ENCODE measurements around the gene RARB.
A peak's percentile ranks its signal among the peaks of the same experiment; 100 is the strongest.

RARB gene

DNA sequence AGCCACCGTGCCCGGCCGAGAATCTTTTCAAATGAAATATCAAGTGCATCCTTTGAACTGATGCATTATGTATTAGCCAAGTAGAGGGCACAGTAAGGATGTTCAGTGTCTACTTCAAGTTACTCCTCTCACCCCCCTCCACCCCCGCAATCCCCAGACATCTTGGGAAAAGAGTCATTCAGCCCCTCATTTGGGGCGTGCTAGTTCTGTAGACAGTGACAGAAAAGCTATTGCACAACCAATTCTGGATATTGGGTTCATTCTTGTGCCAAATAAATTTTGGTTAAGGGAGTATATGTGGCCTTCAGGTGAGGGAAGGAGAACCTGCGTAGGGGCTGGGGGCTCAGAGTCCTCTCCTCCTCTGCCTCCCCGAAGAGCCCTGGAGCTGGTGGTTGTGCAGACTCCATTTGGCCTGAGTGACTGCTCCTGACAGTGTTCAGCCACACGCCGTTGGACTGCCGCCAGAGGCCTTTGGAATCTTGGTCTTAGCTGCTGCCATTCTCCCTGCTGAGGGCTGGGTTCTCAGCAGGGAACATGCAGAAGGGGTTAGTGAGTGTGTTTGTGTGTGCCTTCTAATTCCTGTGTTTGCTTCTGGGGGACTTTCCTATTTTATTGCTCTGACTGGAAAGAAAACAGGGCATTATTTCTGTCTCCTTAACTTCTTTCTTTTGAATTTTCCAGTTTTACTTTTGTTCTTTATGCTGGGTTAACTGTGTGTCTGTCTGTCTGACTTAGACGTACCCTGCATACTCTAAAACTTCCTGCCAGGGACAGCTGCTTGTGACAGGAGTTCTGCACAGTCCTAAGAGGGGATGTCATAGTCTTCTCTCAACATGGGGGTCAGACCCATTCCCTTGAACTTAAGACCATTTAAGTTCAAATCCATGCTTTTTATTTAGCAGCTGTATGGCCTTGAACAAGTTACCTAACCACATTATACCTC is 21.0 kb downstream of the RARB start:
- peak; percentile 52 for DNase-seq (ENCODE audit: low spot score)

DNA sequence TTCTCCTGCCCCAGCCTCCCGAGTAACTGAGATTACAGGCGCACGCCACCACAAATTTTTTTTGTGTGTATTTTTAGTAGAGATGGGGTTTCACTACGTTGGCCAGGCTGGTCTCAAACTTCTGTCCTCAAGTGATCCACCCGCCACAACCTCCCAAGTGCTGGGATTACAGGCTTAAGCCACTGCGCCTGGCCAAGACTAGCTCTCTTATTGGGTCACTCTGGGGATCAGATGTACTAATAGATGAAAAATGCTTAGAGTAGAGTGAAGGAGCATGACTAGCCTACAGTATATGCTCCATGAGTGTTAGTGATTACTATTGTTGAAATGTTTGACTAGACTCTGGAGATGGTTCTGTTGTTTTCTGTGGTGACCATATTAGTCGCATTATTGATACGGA is 21.8 kb downstream of the RARB start:
- no peak for DNase-seq (ENCODE audit: low spot score)

DNA sequence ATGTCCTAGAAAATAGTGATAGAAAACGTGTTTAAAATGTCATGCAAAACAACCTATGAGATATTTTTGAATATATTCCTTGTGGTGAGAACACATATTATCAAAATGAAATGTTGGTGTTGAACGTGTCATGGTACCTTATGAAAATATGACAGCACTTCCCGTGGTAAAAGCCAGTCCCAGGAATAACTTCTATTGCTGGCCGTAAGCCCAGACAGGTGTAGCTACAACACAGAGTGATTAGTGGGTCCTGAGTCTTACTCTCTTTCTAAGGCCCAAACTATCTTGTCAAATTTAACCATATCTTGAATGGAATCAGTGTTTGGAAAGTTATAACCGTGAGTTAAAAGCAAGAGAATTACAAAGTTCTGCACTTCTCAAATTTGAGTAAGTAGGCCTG is 24.1 kb downstream of the RARB start:
- DNase-seq (ENCODE audit: low spot score): no peak

DNA sequence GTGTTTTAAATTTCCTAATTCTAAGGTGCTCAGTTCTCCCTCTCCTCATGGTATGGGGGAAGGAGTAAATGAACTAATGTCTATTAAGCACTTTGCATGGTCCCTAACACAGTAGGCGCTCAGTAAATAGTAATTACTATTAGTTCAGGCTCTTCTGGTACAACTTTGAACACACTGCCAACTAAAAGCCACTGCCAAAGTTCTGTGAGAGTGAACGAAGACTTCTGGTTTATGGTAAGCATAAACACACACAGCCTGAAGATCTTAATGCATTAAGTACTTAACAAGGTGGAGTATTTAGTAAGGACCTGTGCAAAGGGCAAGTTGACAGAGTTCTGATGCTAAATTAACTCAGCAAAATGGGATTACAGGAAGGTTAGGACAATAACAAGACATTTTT is 24.7 kb downstream of the RARB start:
- DNase-seq (ENCODE audit: low spot score): no peak

DNA sequence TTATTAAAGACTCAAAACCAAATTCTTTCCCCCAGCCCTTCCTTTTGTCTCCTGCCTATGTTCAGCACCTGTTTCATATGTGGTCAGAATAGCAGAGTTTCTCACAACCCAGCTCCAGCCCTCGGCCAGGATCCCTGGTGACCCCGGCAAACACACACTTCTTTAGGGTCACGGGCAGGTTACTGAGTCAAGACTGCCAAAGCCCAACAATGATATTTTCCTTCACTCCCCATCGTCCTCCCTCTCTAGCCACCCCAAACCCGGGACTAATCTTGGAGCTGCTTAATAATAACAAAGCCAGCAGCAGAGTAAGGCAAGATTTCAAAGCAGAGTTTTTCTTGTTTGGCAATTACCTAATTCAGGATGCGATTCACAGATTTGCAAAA is 25.5 kb downstream of the RARB start:
- DNase-seq (ENCODE audit: low spot score): no peak

DNA sequence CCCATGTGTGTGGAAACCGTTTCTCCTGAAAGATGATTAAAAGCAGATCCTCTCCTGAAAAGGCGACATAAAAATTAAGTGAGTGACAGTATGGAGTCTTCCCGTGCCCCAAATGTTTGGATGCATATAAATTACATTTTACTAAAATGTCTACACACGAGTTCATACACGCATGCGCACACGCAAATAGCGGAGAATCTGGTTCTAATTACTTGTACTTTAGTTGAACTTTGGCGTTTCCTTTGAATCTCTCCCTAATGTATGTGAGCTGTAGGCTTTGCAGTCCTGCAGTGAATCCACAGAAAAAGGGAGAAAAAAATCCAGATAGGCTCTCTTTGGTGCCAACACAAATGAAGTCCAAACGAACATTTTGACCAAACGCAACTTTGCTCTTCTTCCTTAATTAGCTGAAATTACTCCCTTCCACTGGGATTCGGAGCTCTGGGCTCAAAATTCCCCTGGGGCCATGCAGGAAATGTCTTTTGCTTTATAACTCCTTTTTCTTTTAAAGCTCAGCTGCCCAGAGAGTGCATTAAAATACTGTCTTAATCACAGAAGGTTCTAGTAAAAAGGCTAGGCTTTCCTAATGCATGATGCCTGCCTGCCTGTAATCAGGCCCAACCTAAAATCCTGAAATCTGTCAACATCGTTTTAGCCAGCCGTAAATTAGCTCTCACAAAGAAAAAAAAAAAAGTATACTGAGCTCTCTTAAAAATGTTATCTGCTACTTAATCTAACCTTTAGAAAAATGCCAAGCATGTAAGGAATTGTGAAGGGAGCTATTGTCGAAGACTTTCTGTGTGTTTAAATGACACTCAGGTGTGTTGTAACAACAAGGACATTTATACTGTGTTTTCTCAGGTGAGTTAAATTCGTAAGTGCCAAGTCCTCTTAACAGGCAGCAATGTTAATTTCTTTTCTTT is 26.2 kb downstream of the RARB start:
- peak; percentile 56 for DNase-seq (ENCODE audit: low spot score)

DNA sequence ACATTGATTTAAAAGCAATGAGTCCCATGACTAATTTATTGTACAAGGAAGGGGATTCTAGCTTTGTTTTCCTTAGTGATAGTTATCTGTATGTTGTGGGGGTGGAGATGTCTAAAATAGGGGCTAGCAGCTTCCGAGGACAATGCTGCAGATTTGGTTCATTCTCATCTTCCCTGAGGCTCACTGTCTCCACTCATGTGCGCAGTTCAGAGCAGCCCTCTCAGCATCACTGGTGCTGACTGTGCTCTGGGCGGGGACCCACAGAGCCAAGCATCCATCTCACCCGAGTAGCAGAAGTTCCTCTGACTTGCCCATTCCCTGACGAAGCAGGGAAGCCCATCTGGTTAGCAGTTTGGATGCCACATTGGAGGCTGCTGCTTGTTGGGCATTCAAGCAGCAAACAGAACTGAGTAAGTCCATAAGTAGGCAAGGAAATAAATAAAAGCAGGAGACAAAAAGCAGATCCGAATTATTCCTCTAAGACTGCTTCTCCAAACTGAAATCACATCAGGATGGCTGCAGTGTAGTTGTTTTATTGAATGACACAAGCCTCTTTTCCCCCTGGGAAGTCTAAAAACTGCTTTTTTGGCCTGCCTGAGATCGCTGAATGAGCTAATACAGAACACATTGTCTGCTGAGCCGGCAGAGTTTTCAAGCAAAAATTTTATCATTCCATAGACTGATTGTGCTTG is 27.5 kb downstream of the RARB start:
- peak; percentile 55 for DNase-seq (ENCODE audit: low spot score)

DNA sequence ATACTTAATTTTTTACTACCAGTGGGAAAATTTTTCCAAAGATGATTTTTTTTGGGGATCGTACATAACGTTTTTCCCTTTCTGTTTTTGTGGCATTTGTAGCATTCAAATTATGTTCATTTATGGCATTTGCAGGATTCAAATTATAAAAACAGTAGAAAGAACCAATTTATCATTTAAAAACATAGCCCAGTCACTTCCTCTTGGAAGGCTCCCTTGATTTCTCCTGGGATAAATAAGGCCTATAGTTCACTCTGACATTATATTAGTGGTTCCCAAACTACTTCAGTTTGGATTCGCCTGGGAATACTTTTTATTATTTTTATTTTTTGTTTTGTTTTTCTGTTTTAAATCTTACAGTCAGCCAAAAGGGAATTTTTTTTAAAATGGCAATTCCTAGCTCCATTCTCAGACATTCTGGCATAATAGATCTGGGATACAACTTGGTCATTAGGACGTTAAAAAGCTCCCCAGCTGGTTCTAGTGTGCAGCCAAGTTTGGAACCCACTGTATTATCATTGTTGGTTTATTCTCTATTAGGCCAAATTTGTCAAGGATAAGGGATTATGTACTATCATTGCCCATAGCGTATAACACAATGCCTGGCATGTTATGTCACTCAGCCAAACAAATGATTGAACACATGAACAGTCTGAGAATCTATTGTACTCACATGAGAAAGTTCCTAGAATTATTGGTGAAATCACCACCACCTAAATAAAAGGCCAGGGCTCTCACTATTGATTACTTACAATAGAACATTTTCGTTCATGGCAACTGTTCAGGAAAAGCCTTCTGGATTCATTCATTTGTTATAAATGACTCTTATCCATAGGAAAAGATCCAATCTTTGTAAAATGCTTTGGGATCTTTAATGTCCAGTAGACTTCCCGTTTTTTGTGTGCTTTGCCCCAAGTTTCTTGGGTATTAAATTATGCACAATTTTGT is 28.9 kb downstream of the RARB start:
- no peak for DNase-seq (ENCODE audit: low spot score)

DNA sequence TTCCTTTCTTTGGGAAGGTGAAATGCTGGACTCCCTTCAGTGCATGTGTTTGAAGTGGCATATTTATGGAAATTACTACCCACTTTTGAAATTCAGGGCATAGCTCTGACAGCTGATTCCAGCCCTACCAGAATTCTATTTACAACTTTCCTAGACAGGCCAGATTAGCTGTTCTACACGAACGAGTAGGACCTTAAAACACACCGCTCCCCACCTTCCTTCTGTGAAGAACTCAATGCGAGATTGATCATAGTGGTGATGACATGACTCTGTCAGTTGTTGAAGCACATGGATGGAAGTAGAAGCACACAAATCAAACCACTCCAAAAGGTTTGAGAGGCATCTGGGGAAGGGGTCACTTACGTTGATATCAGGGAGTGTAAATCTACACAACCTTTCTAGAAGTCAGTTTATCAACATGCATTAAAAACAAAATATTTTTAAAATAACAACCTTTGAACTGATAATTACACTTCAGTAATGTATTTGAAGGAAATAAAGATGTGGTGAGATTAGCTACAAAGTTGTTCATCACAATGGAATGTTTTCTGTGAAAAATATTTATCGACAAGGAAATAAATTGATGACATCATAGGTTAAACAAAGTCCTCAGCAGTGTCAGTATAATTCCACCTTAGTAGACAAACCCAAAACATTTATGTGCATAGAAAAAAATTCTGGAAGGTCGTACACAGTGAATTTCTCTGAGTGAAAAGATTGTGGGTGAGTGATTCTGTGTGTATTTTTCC is 29.8 kb downstream of the RARB start:
- no peak for DNase-seq (ENCODE audit: low spot score)

DNA sequence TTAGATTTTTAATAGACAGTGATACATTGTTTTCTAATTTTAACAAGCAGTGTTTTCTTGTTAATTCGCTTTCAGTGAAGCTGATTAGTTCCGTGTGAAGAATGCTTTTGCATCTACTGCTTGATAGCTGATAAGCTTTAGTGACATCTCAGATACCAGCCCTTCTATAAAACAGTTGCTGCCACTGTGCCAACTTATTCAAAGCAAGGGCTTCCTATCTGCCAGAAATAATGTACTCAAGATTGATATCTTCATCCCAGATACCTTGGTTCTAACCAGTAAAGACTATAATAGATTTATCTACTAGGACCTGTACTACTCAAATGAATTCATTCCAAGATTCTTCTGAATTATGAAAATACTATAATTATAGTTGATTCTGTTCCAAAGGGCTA is 30.4 kb downstream of the RARB start:
- DNase-seq (ENCODE audit: low spot score): no peak

DNA sequence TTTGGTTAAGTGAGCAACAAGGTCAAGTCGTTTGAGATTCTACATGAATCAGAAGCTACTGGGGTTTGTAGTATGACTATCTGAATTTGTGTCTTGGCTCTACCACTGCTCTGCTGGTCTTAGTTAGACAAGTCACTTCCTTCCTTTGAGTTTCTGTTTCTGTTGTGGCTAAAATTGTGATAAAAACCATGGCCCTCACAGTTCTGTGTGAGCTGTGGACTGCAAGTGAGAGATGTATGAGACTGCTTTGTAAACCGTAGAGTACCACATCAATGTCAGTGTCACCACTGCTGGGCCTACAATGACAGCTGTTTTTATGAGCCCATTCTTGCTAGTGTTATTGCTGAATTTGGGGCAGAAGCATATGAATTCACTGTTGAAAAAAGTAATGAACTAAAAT is 32.7 kb downstream of the RARB start:
- DNase-seq (ENCODE audit: low spot score): no peak

DNA sequence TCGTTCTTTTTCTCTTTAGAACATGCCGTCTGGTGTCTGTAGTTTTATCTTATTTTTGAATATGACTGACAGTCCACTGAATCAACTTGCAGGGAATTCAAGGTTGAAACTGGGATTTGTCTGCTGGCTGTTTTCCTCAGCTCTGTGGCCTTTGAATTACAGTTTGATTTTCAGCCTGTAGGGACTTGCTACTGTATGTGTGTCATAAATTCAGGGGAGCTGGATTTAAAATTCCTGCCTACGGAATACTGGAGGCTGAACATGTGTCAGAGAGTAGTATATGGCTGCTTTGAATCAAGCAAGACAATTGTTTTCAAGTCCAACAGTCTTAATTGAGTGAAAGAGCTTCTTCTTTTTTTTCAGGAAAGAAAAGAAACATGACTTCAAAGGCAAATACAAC is 33.9 kb downstream of the RARB start:
- no peak for DNase-seq (ENCODE audit: low spot score)

DNA sequence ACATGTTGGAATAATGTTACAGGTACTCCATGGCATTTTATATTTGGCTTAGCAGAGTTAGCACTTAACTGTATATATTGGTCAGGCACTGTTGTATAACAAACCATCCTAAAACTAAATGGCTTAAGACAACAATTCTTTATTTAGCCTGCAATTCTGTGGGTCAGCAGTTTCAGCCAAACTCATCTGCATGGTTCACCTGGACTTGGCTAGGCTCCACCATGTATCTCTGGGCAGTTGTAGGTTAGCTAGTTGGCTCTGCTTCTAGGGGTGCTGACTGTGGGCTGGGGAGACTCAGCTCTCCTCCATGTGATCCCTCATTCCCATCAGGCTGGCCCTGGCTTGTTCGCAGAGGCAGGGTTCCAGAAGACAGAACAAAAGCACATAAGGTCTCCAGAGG is 34.4 kb downstream of the RARB start:
- no peak for DNase-seq (ENCODE audit: low spot score)

DNA sequence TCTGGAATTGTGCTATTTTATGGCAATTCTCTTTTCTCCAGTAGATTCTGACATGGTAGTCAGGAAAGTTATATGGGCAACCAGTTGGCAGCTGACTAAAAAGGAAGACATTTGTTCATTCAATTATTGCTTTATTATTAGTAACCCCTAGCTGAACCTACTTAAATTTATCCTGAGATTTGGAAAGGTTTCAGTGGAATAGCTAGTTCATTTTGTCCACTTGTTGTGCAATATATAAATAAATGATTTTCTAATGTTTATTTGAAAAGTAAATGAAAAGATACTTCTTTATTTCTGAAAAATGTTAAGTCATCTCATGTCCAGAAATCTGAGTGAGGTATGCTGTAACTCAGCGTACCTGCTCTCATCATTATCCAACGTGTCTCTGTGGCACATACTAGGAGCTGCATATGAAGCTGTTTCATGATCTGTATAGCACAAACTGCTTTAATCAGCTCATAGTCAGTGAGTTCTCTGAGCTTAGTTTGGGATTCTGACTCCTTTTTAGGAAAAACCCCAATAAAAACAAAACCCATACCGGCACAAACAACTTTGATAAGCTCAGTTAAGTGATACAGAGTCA is 35.9 kb downstream of the RARB start:
- DNase-seq (ENCODE audit: low spot score): no peak

DNA sequence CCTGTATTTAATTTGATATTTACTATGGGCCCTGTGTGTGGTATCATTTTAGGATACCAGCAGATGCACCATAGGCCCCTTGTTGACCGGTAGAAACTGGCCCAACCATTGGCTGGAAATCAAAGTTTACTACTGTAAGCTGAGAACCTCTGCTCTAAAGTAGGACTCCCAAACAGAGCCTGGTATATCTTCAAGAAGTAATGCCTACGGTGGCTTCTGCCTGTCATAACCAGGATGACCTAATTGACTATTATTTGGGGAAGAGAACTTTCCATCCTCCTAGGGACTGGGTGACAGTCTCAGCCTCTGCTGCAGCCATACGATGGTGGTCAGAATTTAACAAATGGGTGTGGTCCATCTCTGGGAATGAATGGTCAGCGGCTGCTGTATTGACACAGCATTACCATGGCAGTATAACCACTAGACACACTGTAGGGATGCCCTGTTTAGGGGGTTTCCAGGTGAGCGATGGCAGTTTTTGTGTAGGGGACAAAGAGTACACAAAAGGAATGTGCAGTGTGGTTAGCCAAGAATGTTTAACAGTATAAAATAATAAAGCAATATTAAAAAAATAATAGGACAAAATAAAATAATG is 37.3 kb downstream of the RARB start:
- DNase-seq (ENCODE audit: low spot score): no peak

DNA sequence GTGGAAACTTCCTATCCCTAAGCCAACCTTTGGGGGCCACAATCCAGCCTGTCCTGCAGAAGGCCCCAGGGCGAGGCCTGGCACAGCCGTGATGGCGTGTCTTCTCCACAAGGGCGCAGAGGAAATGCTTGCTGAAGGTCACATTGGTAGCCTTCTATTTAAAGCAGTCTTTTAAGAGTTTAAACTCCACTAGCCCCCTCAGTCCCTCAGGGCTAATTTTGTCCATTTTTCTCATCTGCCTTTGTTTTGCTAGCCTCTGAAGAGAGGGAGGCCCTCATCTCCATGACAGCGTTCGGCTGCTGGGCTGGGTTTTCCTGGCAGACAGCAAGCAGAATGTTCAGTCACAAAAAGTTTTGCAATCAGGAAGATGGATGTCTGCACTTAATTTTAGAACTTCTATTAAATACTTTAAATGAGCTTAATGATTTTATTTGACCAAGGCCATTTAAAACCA is 40.8 kb downstream of the RARB start:
- peak; percentile 71 for DNase-seq (ENCODE audit: low spot score)

DNA sequence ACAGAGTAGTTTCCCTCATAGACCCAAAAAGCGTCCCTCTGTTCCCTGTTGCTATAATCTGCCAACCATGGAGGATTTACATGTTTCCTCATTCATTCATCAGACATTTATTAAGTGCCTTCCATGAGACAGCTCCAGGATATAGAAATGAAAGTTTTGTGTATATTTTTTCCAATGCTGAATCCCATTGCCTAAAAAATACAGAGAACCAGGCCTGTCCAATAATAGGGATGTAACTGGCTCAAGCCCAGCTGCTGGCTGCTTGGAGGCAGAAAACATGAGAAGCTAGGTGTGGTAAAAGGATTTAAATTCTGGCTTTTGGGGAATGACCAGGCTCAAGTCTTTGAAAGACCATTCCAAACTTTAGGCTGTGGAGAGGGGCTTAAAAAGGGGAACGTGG is 41.5 kb downstream of the RARB start:
- no peak for DNase-seq (ENCODE audit: low spot score)

DNA sequence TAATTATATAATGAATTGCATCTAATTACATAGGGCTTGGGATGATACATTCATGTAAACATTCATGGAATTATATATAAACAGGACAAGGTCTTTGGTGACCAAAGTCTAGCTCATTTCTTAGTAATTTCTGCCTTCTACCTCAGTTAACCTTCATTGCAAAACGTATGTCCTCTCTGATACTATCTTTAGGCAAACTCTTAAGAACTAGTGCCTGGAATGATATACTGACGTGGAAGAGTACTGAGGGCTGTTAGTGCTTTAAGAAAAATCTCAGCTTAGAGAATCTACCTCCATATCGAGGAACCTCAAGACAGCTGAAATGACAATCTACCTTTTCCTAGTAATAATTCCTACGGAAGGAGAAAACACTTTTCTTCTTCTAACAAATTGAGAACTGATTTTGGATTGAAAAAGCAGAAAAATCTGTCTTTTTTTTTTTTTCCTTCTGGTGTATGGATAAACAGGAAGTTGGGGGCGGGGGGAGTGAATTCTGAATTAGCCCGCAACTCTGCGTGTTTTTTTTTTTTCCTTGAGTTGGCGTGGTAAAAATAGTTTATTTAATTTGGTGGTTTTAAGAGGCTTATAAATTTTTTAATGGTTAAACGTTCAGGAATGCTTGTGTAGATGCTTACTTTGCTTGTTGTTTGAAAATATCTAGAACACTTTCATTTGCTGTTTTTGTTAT is 43.2 kb downstream of the RARB start:
- DNase-seq (ENCODE audit: low spot score): no peak

DNA sequence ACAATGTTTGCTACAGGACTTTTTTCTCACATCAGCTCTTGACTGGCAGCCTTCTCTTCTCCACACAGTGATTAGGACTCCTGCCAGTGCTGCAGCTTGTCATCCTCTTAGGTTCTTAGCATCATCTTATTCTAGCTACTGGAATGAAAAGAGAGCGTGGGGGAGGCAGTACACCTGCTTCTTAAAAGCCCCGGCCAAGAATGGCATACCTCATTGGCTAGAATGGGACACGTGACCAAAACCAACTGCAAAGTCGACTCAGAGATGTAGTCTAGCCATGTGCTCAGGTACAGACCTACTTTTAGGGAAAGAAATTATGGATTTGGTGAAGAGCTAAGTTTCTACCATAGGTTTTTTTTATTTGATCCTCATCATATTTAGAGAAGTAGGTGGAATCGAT is 44.1 kb downstream of the RARB start:
- DNase-seq (ENCODE audit: low spot score): no peak
